ENCODE data around the gene AKT2. TPM values are rescaled to one million over a fixed set of nuclear protein-coding genes. Genes with fewer than 3 reads are reported as not detected.
A peak's percentile ranks its signal among the peaks of the same experiment; 100 is the strongest.

The AKT2 gene
- polyA plus RNA-seq, 1 donor (not counting 4 experiments of a cell fraction or from before 2014, with no cell fraction given) = 108 TPM

DNA sequence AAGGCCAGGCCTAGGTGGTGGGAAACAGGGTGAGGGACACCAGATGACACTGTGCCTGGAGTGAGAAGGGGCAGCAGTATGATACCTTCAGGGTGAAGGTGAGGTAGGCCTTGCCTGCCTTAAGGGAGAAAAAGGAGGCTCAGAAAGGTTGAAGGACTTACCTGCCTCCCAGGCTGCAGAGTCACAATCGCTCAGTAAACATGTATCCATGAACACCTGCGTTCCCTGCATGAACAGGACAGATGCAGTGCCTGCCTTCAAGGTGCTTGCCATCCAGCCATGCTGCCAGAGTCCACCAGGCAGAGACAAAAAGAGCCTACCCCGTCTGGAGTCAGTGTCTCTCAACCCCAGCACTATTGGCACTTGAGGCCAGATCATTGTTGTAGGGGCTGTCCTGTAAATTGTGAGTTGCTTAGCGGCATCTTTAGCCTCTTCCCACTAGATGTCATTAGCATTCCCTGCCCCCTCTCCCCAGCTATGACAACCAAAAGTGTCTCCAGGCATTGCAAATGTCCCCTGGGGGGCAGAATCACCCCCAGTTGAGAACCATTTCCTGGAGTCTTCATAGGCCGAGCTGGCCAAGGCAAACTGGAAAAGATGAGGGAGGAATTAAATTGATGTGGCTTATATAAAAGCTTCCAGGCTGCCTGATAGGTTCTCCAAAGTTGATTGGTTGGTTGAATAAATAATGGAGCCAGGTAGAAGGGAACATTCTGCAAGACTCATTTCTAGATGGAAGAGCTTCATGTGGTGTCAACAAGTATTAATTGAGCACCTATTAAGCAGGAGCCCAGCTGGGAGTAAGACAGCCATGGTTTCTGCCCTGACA is 92.2 kb downstream of the AKT2 start:
- no peak overlapping the region for H3K4me3 ChIP-seq (ENCODE audit: control insufficient read depth in 2 of 3, extremely low read depth in 1 of 3, insufficient read depth in 2 of 3, low read depth in 1 of 3, low read length in 3 of 3)
- no peaks in the 10 kb centered on the region for H3K9me3 ChIP-seq (ENCODE audit: control insufficient read depth, low read depth, low read length)
- H3K9me1 ChIP-seq (ENCODE audit: control insufficient read depth, extremely low read depth, insufficient read depth, low read length) = no peaks in the 10 kb centered on the region
- dilution Hi-C loops (cut with MboI; ENCODE audit: extremely low pct_ligation_motif_present, low sequenced_read_pairs) = no loop called here
- H3K27ac ChIP-seq (ENCODE audit: control insufficient read depth, insufficient read depth, low read length) = no peak overlapping the region
- no peaks in the 10 kb centered on the region for H3K79me2 ChIP-seq (ENCODE audit: control insufficient read depth, insufficient read depth, low read length)
- peaks cover 11% of the 10 kb centered on the region for H3K4me1 ChIP-seq (ENCODE audit: control insufficient read depth, extremely low read depth, insufficient read depth, low read length)
- H3K9ac ChIP-seq (ENCODE audit: control insufficient read depth, extremely low read depth, insufficient read depth, low read length) = no peak overlapping the region
- no peaks in the 10 kb centered on the region for H3K27me3 ChIP-seq (ENCODE audit: control insufficient read depth, extremely low read depth, insufficient read depth, low read length)
- peaks cover 0 to 4% of the 10 kb centered on the region in 2 experiments for H3K36me3 ChIP-seq (ENCODE audit: control insufficient read depth in 2 of 2, extremely low read depth in 1 of 2, insufficient read depth in 2 of 2, low read length in 2 of 2)
- DNase-seq (ENCODE audit: low read depth, low spot score) (no peak), FAIRE-seq (no peak)
- H4K20me1 ChIP-seq (ENCODE audit: control insufficient read depth, extremely low read depth, insufficient read depth, low read length) = no peaks in the 10 kb centered on the region
- no peak for TF ChIP-seq CTCF (optimal IDR thresholded peaks at IDR 0.05 in 1 of 3, IDR thresholded peaks at IDR 0.05 in 1 of 3, conservative IDR thresholded peaks at IDR 0.05 in 1 of 3; ENCODE audit: extremely low read depth in 1 of 3, insufficient read depth in 2 of 3, low read length in 3 of 3)
- TF ChIP-seq EZH2 (IDR thresholded peaks at IDR 0.05; ENCODE audit: low read length) = no peak
- H2AFZ ChIP-seq (ENCODE audit: control insufficient read depth, low read length) = no peak overlapping the region
- H3K4me2 ChIP-seq (ENCODE audit: control insufficient read depth, extremely low read depth, insufficient read depth, low read depth, low read length) = peak overlapping the region; percentile 80

DNA sequence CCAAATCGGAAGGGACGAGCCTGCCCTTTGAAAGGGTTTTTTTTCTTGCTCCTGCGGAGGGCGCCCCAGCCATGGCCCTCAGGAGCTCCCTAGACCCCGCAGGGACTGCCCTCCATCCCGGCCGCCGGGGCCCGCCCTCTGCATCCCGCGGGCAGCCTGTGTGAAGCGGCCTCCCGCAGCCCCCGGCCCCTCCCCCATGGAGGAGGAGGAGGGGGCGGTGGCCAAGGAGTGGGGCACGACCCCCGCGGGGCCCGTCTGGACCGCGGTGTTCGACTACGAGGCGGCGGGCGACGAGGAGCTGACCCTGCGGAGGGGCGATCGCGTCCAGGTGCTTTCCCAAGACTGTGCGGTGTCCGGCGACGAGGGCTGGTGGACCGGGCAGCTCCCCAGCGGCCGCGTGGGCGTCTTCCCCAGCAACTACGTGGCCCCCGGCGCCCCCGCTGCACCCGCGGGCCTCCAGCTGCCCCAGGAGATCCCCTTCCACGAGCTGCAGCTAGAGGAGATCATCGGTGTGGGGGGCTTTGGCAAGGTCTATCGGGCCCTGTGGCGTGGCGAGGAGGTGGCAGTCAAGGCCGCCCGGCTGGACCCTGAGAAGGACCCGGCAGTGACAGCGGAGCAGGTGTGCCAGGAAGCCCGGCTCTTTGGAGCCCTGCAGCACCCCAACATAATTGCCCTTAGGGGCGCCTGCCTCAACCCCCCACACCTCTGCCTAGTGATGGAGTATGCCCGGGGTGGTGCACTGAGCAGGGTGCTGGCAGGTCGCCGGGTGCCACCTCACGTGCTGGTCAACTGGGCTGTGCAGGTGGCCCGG is 93.1 kb downstream of the AKT2 start:
- Histone ChIP-seq H3K4me1 (ENCODE audit: control insufficient read depth, extremely low read depth, insufficient read depth, low read length) (peaks cover 11% of the 10 kb centered on the region), H3K9me3 (ENCODE audit: control insufficient read depth, low read depth, low read length) (no peaks in the 10 kb centered on the region), H2AFZ (ENCODE audit: control insufficient read depth, low read length) (peak overlapping the region; percentile 63), H3K27me3 (ENCODE audit: control insufficient read depth, extremely low read depth, insufficient read depth, low read length) (no peaks in the 10 kb centered on the region), H3K4me3 (ENCODE audit: control insufficient read depth in 2 of 3, extremely low read depth in 1 of 3, insufficient read depth in 2 of 3, low read depth in 1 of 3, low read length in 3 of 3) (peak overlapping the region; percentile 57 to 75 (median 59)), H3K36me3 (ENCODE audit: control insufficient read depth in 2 of 2, extremely low read depth in 1 of 2, insufficient read depth in 2 of 2, low read length in 2 of 2) (peaks cover 0 to 3% of the 10 kb centered on the region in 2 experiments), H3K4me2 (ENCODE audit: control insufficient read depth, extremely low read depth, insufficient read depth, low read depth, low read length) (peak overlapping the region; percentile 80), H3K9ac (ENCODE audit: control insufficient read depth, extremely low read depth, insufficient read depth, low read length) (peak overlapping the region; percentile 84), H3K79me2 (ENCODE audit: control insufficient read depth, insufficient read depth, low read length) (no peaks in the 10 kb centered on the region), H3K27ac (ENCODE audit: control insufficient read depth, insufficient read depth, low read length) (no peak overlapping the region), H4K20me1 (ENCODE audit: control insufficient read depth, extremely low read depth, insufficient read depth, low read length) (no peaks in the 10 kb centered on the region), H3K9me1 (ENCODE audit: control insufficient read depth, extremely low read depth, insufficient read depth, low read length) (no peaks in the 10 kb centered on the region)
- dilution Hi-C loops (cut with MboI; ENCODE audit: extremely low pct_ligation_motif_present, low sequenced_read_pairs) = no loop called here
- DNase-seq (ENCODE audit: low read depth, low spot score) (no peak), FAIRE-seq (no peak)
- TF ChIP-seq CTCF (optimal IDR thresholded peaks at IDR 0.05 in 1 of 3, IDR thresholded peaks at IDR 0.05 in 1 of 3, conservative IDR thresholded peaks at IDR 0.05 in 1 of 3; ENCODE audit: extremely low read depth in 1 of 3, insufficient read depth in 2 of 3, low read length in 3 of 3) (no peak), EZH2 (IDR thresholded peaks at IDR 0.05; ENCODE audit: low read length) (no peak)

Data from keratinocyte (primary cell).